Neuronal stem cell (in vitro differentiated cells): ENCODE data around the gene YPEL4.

ENCODE experiments used
- DNase-seq: peaks from one replicate; pipeline ENCODE4 v3.0.0-alpha.2; 2013; ENCODE audit warnings: low spot score
- H2AFZ ChIP-seq: one replicate; pipeline ENCODE4 v1.6.1; 2013; ENCODE audit warnings: mild to moderate bottlenecking, low read length, inconsistent platforms
- H2AK5ac ChIP-seq: 2 replicates; pipeline ENCODE4 v1.6.1; 2013; ENCODE audit warnings: low read depth, mild to moderate bottlenecking, inconsistent platforms, low read length, moderate library complexity, mixed read lengths
- H2BK120ac ChIP-seq: 2 replicates; pipeline ENCODE4 v1.6.1; 2013; ENCODE audit warnings: low read depth, mild to moderate bottlenecking, inconsistent platforms, low read length, moderate library complexity, mixed read lengths
- H2BK12ac ChIP-seq: one replicate; pipeline ENCODE4 v1.6.1; 2013; ENCODE audit warnings: low read length, inconsistent platforms
- H2BK15ac ChIP-seq: 2 replicates; pipeline ENCODE4 v1.6.1; 2013; ENCODE audit warnings: mild to moderate bottlenecking, low read length, inconsistent platforms, mixed read lengths
- H2BK5ac ChIP-seq: one replicate; pipeline ENCODE4 v1.6.1; 2013; ENCODE audit warnings: inconsistent platforms, mild to moderate bottlenecking, low read length, moderate library complexity
- H3K14ac ChIP-seq: one replicate; pipeline ENCODE4 v1.6.1; 2013; ENCODE audit warnings: low read length, inconsistent platforms
- H3K18ac ChIP-seq: 2 replicates; pipeline ENCODE4 v1.6.1; 2013; ENCODE audit warnings: low read length, inconsistent platforms
- H3K23ac ChIP-seq: 2 replicates; pipeline ENCODE4 v1.6.1; 2013; ENCODE audit warnings: low read depth, mild to moderate bottlenecking, mixed read lengths, low read length, inconsistent platforms; ENCODE audit not compliant: poor library complexity
- H3K27ac ChIP-seq: replicated peaks from 3 replicates; pipeline ENCODE4 v1.5.1; 2013; ENCODE audit warnings: low read length, inconsistent platforms
- H3K27me3 ChIP-seq, 3 experiments: 2 replicates each; pipeline ENCODE4 v1.6.1; 2013; ENCODE audit warnings: low read length in 3 of 3, mild to moderate bottlenecking in 2 of 3, inconsistent platforms in 1 of 3, low read depth in 1 of 3, mixed read lengths in 1 of 3, moderate library complexity in 1 of 3; ENCODE audit not compliant: control insufficient read depth in 3 of 3, insufficient read depth in 3 of 3
- H3K36me3 ChIP-seq, 2 donors: replicated peaks in 1 of 2; 2 replicates each; pipeline ENCODE4 v1.6.1; 2013; ENCODE audit warnings: low read length in 2 of 2; ENCODE audit not compliant: control insufficient read depth in 2 of 2, insufficient read depth in 2 of 2
- H3K4ac ChIP-seq: 2 replicates; pipeline ENCODE4 v1.6.1; 2013; ENCODE audit warnings: inconsistent platforms, mild to moderate bottlenecking, low read length, moderate library complexity
- H3K4me1 ChIP-seq, 2 donors: 1 replicate in 1 of 2; 2 replicates in 1 of 2; pipeline ENCODE4 v1.6.1; 2013; ENCODE audit warnings: low read length in 2 of 2, low read depth in 1 of 2; ENCODE audit not compliant: control insufficient read depth in 2 of 2, insufficient read depth in 1 of 2
- H3K4me2 ChIP-seq: one replicate; pipeline ENCODE4 v1.6.1; 2013; ENCODE audit warnings: mild to moderate bottlenecking, low read length, inconsistent platforms; ENCODE audit not compliant: insufficient read depth, poor library complexity, severe bottlenecking
- H3K4me3 ChIP-seq, 2 donors: 2 replicates each; pipeline ENCODE4 v1.5.1; 2013; ENCODE audit warnings: low read length in 2 of 2, mild to moderate bottlenecking in 2 of 2, inconsistent platforms in 1 of 2, moderate library complexity in 1 of 2
- H3K79me1 ChIP-seq: one replicate; pipeline ENCODE4 v1.6.1; 2013; ENCODE audit warnings: low read depth, mild to moderate bottlenecking, inconsistent platforms, low read length, moderate library complexity
- H3K9ac ChIP-seq: one replicate; pipeline ENCODE4 v1.6.1; 2013; ENCODE audit warnings: mild to moderate bottlenecking, low read depth, low read length, inconsistent platforms; ENCODE audit not compliant: poor library complexity
- H3K9me3 ChIP-seq, 2 donors: replicated peaks in 1 of 2; 2 replicates each; pipeline versions ENCODE3 to v1.6.1; 2013; ENCODE audit warnings: low read length in 2 of 2, mild to moderate bottlenecking in 2 of 2, inconsistent platforms in 1 of 2, low read depth in 1 of 2, mixed read lengths in 1 of 2, moderate library complexity in 1 of 2; ENCODE audit not compliant: control insufficient read depth in 2 of 2, insufficient read depth in 1 of 2
- H4K8ac ChIP-seq: one replicate; pipeline ENCODE4 v1.6.1; 2013; ENCODE audit warnings: low read depth, mild to moderate bottlenecking, inconsistent platforms, low read length, moderate library complexity
- H4K91ac ChIP-seq: one replicate; pipeline ENCODE4 v1.6.1; 2013; ENCODE audit warnings: low read length, low read depth, mild to moderate bottlenecking, inconsistent platforms; ENCODE audit not compliant: poor library complexity
- WGBS, 2 donors: extraction: QIAGEN DNeasy Blood & Tissue Kit; methylation state at CpG; one replicate each; pipeline ENCODE4 v1.1.7; 2013; ENCODE audit warnings: missing lambda C conversion rate in 2 of 2, mixed read lengths in 1 of 2; ENCODE audit not compliant: insufficient read length in 2 of 2, insufficient replicate concordance in 1 of 2; ENCODE audit errors: extremely low coverage in 2 of 2; 5-methylcytosine and 5-hydroxymethylcytosine counted together

The YPEL4 gene

DNA sequence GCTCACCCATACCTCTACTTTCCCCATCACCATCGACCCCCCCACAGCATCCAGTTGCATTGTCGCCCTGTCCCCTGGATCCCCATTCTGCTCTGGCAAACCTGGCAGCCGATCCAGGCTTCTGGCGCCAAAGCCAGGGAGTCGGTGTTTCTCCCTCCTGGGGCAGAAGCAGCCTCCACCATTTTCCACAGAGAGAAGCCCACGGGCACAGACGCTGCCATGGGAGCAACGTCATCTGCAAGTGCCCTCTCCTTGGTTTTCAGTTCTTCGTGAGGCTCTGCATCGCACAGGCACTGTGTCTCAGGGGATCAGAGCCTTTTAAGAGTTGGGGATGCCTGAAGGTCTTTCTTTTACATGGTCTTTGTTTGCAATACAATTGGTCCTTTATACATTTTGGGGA lies 2.3 kb downstream of the YPEL4 start:
- WGBS, 2 donors, result no CpG with 5 or more reads among the region's 10 CpGs

DNA sequence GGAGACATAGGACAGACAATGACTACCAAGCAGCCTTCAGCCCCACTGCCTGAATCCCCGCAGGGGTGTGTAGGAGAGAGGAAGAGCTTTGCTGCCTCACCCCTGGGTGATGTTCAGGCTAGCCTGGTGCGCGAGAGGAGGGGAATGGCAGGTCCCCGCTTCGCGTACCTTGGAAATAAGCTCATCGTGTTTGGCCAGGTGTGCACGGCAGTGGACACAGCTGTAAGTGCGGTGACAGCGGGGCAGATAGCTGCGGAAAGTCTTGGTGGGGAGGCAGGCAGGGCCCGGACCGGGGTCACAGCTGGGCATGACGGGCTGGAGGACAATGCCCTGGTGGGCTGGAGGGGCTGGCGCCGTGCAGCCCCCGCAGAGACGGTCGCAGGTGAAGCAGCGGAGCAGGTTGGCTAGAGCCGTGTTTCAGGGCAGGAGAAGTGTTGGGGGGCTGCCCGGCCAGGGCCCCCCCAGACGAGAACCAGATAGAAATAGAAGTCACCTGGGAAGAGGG lies 2.9 kb downstream of the YPEL4 start:
- Histone ChIP-seq H2BK12ac (no peak overlapping the region), H3K4ac (no peak overlapping the region), H3K23ac (peak overlapping the region; percentile 85), H3K9me3 (no peaks in the 10 kb centered on the region), H2BK15ac (no peak overlapping the region), H2BK5ac (no peak overlapping the region), H2AK5ac (peak overlapping the region; percentile 18), H3K27me3 (no peaks in the 10 kb centered on the region), H3K14ac (peak overlapping the region; percentile 10), H4K8ac (no peak overlapping the region), H3K79me1 (peaks cover 2% of the 10 kb centered on the region), H4K91ac (no peak overlapping the region), H3K4me2 (peak overlapping the region; percentile 54), H3K27ac (peak overlapping the region; percentile 86), H3K36me3 (peaks cover 7 to 48% of the 10 kb centered on the region in 2 donors), H3K4me3 (no peak overlapping the region), H3K18ac (peak overlapping the region; percentile 81), H2AFZ (no peak overlapping the region), H3K4me1 (peaks cover 52 to 65% of the 10 kb centered on the region in 2 donors), H2BK120ac (no peak overlapping the region), H3K9ac (peak overlapping the region; percentile 61)
- DNase-seq, result no peak
- WGBS, 2 donors, result no CpG with 5 or more reads among the region's 23 CpGs

More for the DNA sequence above, 2.3 kb downstream of the YPEL4 start:
- H3K9ac ChIP-seq, result peak overlapping the region; percentile 71
- no peak overlapping the region for H2AFZ ChIP-seq
- H3K4ac ChIP-seq, result no peak overlapping the region
- no peak for DNase-seq
- H2BK12ac ChIP-seq, result no peak overlapping the region
- no peak overlapping the region for H2BK5ac ChIP-seq
- H4K91ac ChIP-seq, result no peak overlapping the region
- H4K8ac ChIP-seq, result peak overlapping the region; percentile 29
- H3K79me1 ChIP-seq, result peaks cover 2% of the 10 kb centered on the region
- no peak overlapping the region for H3K4me3 ChIP-seq
- H2BK15ac ChIP-seq, result no peak overlapping the region
- no peaks in the 10 kb centered on the region for H3K27me3 ChIP-seq
- peak overlapping the region; percentile 18 for H2AK5ac ChIP-seq
- H3K18ac ChIP-seq, result peak overlapping the region; percentile 76
- H3K4me1 ChIP-seq, result peaks cover 51 to 64% of the 10 kb centered on the region in 2 donors
- no peak overlapping the region for H2BK120ac ChIP-seq
- H3K9me3 ChIP-seq, result no peaks in the 10 kb centered on the region
- peak overlapping the region; percentile 43 for H3K14ac ChIP-seq
- H3K23ac ChIP-seq, result peak overlapping the region; percentile 85
- H3K4me2 ChIP-seq, result peak overlapping the region; percentile 54
- H3K27ac ChIP-seq, result peak overlapping the region; percentile 86
- H3K36me3 ChIP-seq, result peaks cover 6 to 43% of the 10 kb centered on the region in 2 donors

DNA sequence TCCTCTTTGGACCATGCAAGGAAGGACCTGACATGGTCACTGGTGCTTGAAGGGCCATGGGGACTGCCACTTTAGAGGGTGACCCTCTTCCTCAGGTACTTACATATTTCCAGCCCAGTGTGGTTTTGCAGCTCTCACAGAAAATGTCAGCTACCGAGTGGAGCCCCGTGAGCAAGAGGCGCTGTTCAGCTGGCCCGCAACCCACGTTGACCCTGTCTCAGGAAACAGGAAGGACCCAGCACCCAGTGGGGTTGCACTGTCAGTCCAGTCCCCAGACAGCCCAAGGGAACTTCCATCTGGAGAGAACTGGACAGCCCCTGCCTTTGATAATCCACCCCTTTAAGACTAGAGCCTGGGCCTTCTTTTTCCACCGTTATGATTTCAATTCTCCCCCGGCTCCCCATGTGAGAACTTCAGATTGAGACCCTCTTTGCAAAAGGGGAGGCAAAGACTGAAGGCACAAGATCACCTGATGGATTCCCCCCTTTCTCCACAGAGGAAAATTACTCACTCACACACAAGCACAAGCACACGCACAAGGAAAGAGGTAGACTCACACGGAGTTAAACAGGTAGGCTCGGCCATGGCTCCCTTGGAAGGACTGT lies 3.4 kb downstream of the YPEL4 start:
- H2AK5ac ChIP-seq, result no peak overlapping the region
- H3K14ac ChIP-seq, result no peak overlapping the region
- H2BK120ac ChIP-seq, result no peak overlapping the region
- H3K79me1 ChIP-seq, result peaks cover 4% of the 10 kb centered on the region
- H3K23ac ChIP-seq, result peak overlapping the region; percentile 85
- no peak overlapping the region for H2AFZ ChIP-seq
- peak overlapping the region; percentile 51 for H3K9ac ChIP-seq
- peaks cover 54 to 71% of the 10 kb centered on the region in 2 donors for H3K4me1 ChIP-seq
- peaks cover 9 to 54% of the 10 kb centered on the region in 2 donors for H3K36me3 ChIP-seq
- H3K4ac ChIP-seq, result no peak overlapping the region
- H3K4me2 ChIP-seq, result no peak overlapping the region
- DNase-seq, result no peak
- no peaks in the 10 kb centered on the region for H3K27me3 ChIP-seq
- no peak overlapping the region for H2BK15ac ChIP-seq
- H3K4me3 ChIP-seq, result no peak overlapping the region
- H2BK5ac ChIP-seq, result no peak overlapping the region
- no peak overlapping the region for H3K18ac ChIP-seq
- H2BK12ac ChIP-seq, result no peak overlapping the region
- H3K27ac ChIP-seq, result peak overlapping the region; percentile 86
- H4K91ac ChIP-seq, result no peak overlapping the region
- no peak overlapping the region for H4K8ac ChIP-seq
- no peaks in the 10 kb centered on the region for H3K9me3 ChIP-seq
- WGBS, 2 donors, result no CpG with 5 or more reads among the region's 10 CpGs

DNA sequence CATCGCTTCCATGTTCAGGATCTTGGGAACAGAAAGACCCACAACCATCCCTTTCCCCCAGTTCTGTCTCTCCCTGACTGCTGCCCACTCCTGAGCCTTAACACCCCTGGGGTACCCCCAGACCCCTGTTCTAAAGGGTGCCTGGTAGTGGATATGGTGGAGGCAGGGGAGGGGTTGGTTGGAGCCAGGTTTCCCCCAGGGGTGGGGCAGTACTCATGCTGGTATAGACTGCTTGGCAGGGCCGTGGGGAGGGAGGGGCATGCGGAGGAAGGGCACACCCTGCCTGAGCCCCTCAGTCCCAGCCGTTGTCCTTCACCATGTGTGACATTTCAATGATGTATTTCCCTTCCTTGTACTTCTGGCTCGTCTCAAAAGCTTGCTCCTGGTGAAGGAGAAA lies 4.0 kb downstream of the YPEL4 start:
- H3K36me3 ChIP-seq, result peaks cover 14 to 60% of the 10 kb centered on the region in 2 donors
- no peak overlapping the region for H2BK120ac ChIP-seq
- H3K27me3 ChIP-seq, result no peaks in the 10 kb centered on the region
- H3K4me3 ChIP-seq, result no peak overlapping the region
- no peak overlapping the region for H4K8ac ChIP-seq
- no peak overlapping the region for H2AK5ac ChIP-seq
- peaks cover 4% of the 10 kb centered on the region for H3K79me1 ChIP-seq
- no peak for DNase-seq
- no peak overlapping the region for H3K14ac ChIP-seq
- H3K4ac ChIP-seq, result no peak overlapping the region
- no peak overlapping the region for H3K18ac ChIP-seq
- no peak overlapping the region for H3K9ac ChIP-seq
- peak overlapping the region; percentile 26 for H3K27ac ChIP-seq
- H3K23ac ChIP-seq, result no peak overlapping the region
- H3K4me1 ChIP-seq, result peaks cover 57 to 77% of the 10 kb centered on the region in 2 donors
- no peak overlapping the region for H2BK12ac ChIP-seq
- no peak overlapping the region for H2BK15ac ChIP-seq
- no peak overlapping the region for H2AFZ ChIP-seq
- H3K4me2 ChIP-seq, result no peak overlapping the region
- H3K9me3 ChIP-seq, result no peaks in the 10 kb centered on the region
- no peak overlapping the region for H4K91ac ChIP-seq
- H2BK5ac ChIP-seq, result no peak overlapping the region
- whole genome bisulfite sequencing, 2 donors, result no CpG with 5 or more reads among the region's 5 CpGs
